Measurements from ENCODE around the gene SLC16A10. TPM values are rescaled to one million over a fixed set of nuclear protein-coding genes. Genes with fewer than 3 reads are reported as not detected.

SLC16A10 gene
- total and polyA plus RNA-seq, 2 experiments from 2014 or later = 12.1 to 30.9 TPM

- TF ChIP-seq ZNF462 (CRISPR knock-in tag; IDR thresholded peaks at IDR 0.05) (no peak), STAT1 (IDR thresholded peaks at IDR 0.05; ENCODE audit: unreplicated experiment) (no peak), CREB1 (CRISPR knock-in tag; IDR thresholded peaks at IDR 0.05; ENCODE audit: low read depth) (no peak), NANOG (IDR thresholded peaks at IDR 0.05; ENCODE audit: borderline replicate concordance) (no peak), EZH2phosphoT487 (IDR thresholded peaks at IDR 0.05; ENCODE audit: unreplicated experiment) (no peak)
Observed at GRCh38 chr6:111183702-111184517, 96.6 kb downstream of the SLC16A10 start (continued).

- no peaks in the 10 kb centered on the region for H3K4me1 Mint-ChIP-seq
- Histone ChIP-seq H3K4me2 (no peak overlapping the region), H3K27me3 (ENCODE audit: insufficient read depth) (no peaks in the 10 kb centered on the region), H3K27ac (ENCODE audit: low read depth) (no peak overlapping the region), H3F3A (replicated peaks; ENCODE audit: low read depth) (no peaks in the 10 kb centered on the region), H3K4me1 (ENCODE audit: insufficient read depth) (no peaks in the 10 kb centered on the region), H4K20me1 (replicated peaks; ENCODE audit: insufficient read depth) (no peaks in the 10 kb centered on the region; the same call in 1 of the 2 replicates), H3K79me2 (replicated peaks; ENCODE audit: insufficient read depth) (no peaks in the 10 kb centered on the region), H2AFZ (no peak overlapping the region), H3K36me3 (ENCODE audit: insufficient read depth) (no peaks in the 10 kb centered on the region), H3K9me2 (ENCODE audit: insufficient read depth) (no peaks in the 10 kb centered on the region), H3K4me3 (no peak overlapping the region)
- no peak overlapping the region for H3K4me3 Mint-ChIP-seq
- no peak for DNase-seq (ENCODE audit: low spot score)
- peaks cover 5% of the 10 kb centered on the region for H3K9me3 Mint-ChIP-seq
- peaks cover 10% of the 10 kb centered on the region; the same call in 2 of the 3 replicates for H3K36me3 Mint-ChIP-seq (ENCODE audit: low read depth)
- peaks cover 2% of the 10 kb centered on the region for H3K27me3 Mint-ChIP-seq (ENCODE audit: insufficient read depth, low read depth, poor library complexity)
- no peak overlapping the region for H3K27ac Mint-ChIP-seq
- no peak for ATAC-seq
- no peak for TF ChIP-seq ZNF331 (CRISPR knock-in tag; IDR thresholded peaks at IDR 0.05; ENCODE audit: low read depth)
- no peak for TF ChIP-seq STAT1 (IDR thresholded peaks at IDR 0.05; ENCODE audit: unreplicated experiment)
- no peak for TF ChIP-seq CTCF (conservative IDR thresholded peaks at IDR 0.05; ENCODE audit: low read depth in 2 of 2)
- TF ChIP-seq JUNB (IDR thresholded peaks at IDR 0.05; ENCODE audit: unreplicated experiment) = no peak
- TF ChIP-seq NANOG (IDR thresholded peaks at IDR 0.05; ENCODE audit: borderline replicate concordance) = no peak
- TF ChIP-seq CREB1 (CRISPR knock-in tag; IDR thresholded peaks at IDR 0.05; ENCODE audit: low read depth) = no peak
- no peak for TF ChIP-seq POLR2AphosphoS5 (IDR thresholded peaks at IDR 0.05; ENCODE audit: low read depth)
Observed at GRCh38 chr6:111184827-111185532, 97.7 kb downstream of the SLC16A10 start.

Measured in GM23338 (cell line).